Fibroblast of mammary gland (primary cell): ENCODE data around the gene HEPACAM.

Source experiments
- DNase-seq: peaks from one replicate; pipeline ENCODE4 v3.0.0-alpha.2; 2010; ENCODE audit warnings: low read depth
- H3K4me3 ChIP-seq: 2 replicates; pipeline ENCODE4 v1.5.1; 2011; ENCODE audit warnings: low read depth, mild to moderate bottlenecking, low read length, moderate library complexity; ENCODE audit not compliant: control insufficient read depth
- CTCF ChIP-seq: conservative IDR thresholded peaks from 2 replicates; pipeline ENCODE4 v1.5.1; 2011; ENCODE audit warnings: low read depth, low read length, inconsistent platforms; ENCODE audit not compliant: control insufficient read depth, insufficient read depth

HEPACAM gene

GRCh38 chr11:124943741-124944140 is 7.9 kb upstream of the HEPACAM start:
- no peak for TF ChIP-seq CTCF
- no peak overlapping the region for H3K4me3 ChIP-seq
- no peak for DNase-seq

GRCh38 chr11:124943254-124943616 is 7.4 kb upstream of the HEPACAM start:
- no peak overlapping the region for H3K4me3 ChIP-seq
- no peak for DNase-seq
- peak; percentile 11 for TF ChIP-seq CTCF

- H3K4me3 ChIP-seq: no peak overlapping the region
- TF ChIP-seq CTCF: no peak
- no peak for DNase-seq
Measured at GRCh38 chr11:124942466-124943253, 6.8 kb upstream of the HEPACAM start.

GRCh38 chr11:124941703-124942102 is 5.9 kb upstream of the HEPACAM start:
- no peak overlapping the region for H3K4me3 ChIP-seq
- no peak for DNase-seq
- TF ChIP-seq CTCF: no peak

GRCh38 chr11:124938970-124939369 is 3.1 kb upstream of the HEPACAM start:
- no peak for DNase-seq
- no peak for TF ChIP-seq CTCF
- no peak overlapping the region for H3K4me3 ChIP-seq

GRCh38 chr11:124938206-124938765 is 2.4 kb upstream of the HEPACAM start:
- TF ChIP-seq CTCF: no peak
- H3K4me3 ChIP-seq: no peak overlapping the region
- DNase-seq: peak; percentile 46
